ENCODE measurements around the gene PLK1. TPM values are rescaled to one million over a fixed set of nuclear protein-coding genes. Genes with fewer than 3 reads are reported as not detected.

PLK1 gene
- total and polyA plus RNA-seq, 5 donors, result 0.45 to 2.2 (median 2.0) TPM

DNA sequence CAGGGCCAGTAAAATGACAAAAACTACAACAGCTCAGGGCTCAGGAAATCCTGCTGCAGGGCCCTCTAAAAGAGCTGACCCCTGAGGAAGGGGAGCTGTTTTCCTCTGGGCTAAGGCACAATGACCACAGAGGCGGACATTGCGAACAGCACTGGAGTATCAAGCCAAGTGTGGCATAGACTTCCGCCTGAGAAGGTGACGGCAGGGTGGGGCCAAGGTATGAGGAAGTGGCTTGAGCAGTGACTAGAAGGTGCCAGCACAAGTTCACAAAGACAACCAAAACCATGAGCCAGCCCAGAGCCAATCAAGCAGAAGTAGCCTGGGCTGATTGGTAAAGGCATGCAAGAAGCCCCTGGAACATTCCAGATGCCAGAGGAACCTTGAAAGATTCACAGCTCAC, 20.4 kb downstream of the PLK1 start:
- no peak for DNase-seq
- Histone ChIP-seq H3K27ac (ENCODE audit: low read length) (no peak overlapping the region), H3K27me3 (ENCODE audit: control insufficient read depth, insufficient read depth) (no peaks in the 10 kb centered on the region), H3K4me1 (ENCODE audit: control insufficient read depth, insufficient read depth, low read length) (no peaks in the 10 kb centered on the region), H3K9me3 (ENCODE audit: control insufficient read depth, low read length) (no peaks in the 10 kb centered on the region), H3K4me3 (ENCODE audit: low read length) (no peak overlapping the region)
- ATAC-seq, result no peak
- intact Hi-C loops (cut with DNase I), result no loop called here
- WGBS, result 75% methylated on average over 4 of the region's 4 CpGs

DNA sequence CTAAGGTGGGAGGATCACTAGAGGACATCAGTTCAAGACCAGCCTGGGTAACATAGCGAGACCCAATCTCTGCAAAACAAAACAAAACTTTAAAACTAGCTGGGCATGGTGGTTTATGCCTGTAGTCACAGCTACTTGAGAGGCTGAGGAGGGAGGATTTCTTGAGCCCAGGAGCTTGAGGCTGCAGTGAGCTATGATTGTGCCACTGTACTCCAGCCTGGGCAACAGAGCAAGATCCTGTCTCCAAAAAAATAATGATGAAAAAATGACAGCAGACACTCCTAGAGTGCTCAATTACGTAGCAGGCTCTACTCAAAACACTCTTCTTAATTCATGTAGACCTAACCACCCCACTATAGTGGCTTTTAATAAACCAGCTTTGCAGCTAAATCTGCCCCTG, 21.4 kb downstream of the PLK1 start:
- ATAC-seq (no peak), DNase-seq (no peak)
- Histone ChIP-seq H3K9me3 (ENCODE audit: control insufficient read depth, low read length) (no peaks in the 10 kb centered on the region), H3K4me1 (ENCODE audit: control insufficient read depth, insufficient read depth, low read length) (no peaks in the 10 kb centered on the region), H3K27me3 (ENCODE audit: control insufficient read depth, insufficient read depth) (no peaks in the 10 kb centered on the region), H3K27ac (ENCODE audit: low read length) (no peak overlapping the region), H3K4me3 (ENCODE audit: low read length) (no peak overlapping the region)
- 83% methylated on average over 2 of the region's 2 CpGs for WGBS
- intact Hi-C loops (cut with DNase I), result no loop called here

DNA sequence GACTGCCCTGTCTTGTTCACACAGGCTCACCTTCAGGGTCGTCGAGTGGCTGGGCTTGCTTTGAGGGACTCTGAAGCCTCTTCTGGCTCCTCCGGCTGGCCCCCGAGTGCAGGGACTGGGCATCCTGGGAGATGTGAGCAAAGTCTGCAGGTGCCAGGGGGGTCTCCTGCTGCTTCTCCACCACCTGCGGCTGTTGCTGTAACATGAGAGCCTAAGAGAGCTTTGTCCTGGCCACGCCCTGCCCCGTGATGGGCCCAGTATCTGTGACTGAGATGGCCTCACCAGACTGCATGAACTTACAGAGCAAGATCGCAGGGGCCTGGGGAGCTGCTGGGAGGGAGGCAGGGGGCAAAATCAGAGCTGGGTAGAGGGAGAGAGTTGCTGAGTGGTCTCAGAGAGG, 21.8 kb downstream of the PLK1 start:
- intact Hi-C loops (cut with DNase I), result no loop called here
- DNase-seq, result no peak
- no peak for ATAC-seq
- H3K4me3 ChIP-seq (ENCODE audit: low read length), result no peak overlapping the region
- H3K9me3 ChIP-seq (ENCODE audit: control insufficient read depth, low read length), result no peaks in the 10 kb centered on the region
- H3K27me3 ChIP-seq (ENCODE audit: control insufficient read depth, insufficient read depth), result no peaks in the 10 kb centered on the region
- no peak overlapping the region for H3K27ac ChIP-seq (ENCODE audit: low read length)
- 20% methylated on average over 8 of the region's 8 CpGs for WGBS
- no peaks in the 10 kb centered on the region for H3K4me1 ChIP-seq (ENCODE audit: control insufficient read depth, insufficient read depth, low read length)

DNA sequence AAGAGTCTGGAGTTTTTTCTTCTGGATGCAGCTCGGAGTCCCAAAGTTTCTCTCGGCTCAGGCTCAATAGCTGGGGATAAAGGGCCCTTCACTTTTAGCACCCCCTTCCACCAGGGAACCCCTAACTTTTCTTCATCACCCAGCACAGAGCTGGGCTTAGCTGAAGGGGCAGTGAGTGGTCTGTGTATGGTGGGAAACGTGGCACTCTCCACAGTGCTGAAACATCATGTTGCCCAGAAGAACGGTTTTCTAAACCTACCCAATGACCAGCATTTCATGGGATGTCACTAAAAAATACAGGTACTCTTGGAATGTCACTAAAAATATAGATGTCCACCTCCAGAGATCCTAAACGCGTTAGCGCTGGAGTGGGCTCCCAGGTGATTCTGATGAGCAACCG, 22.4 kb downstream of the PLK1 start:
- H3K4me1 ChIP-seq (ENCODE audit: control insufficient read depth, insufficient read depth, low read length), result no peaks in the 10 kb centered on the region
- ATAC-seq (no peak), DNase-seq (no peak)
- 72% methylated on average over 8 of the region's 8 CpGs for WGBS
- H3K9me3 ChIP-seq (ENCODE audit: control insufficient read depth, low read length), result no peaks in the 10 kb centered on the region
- no peak overlapping the region for H3K27ac ChIP-seq (ENCODE audit: low read length)
- no peak overlapping the region for H3K4me3 ChIP-seq (ENCODE audit: low read length)
- intact Hi-C loops (cut with DNase I), result no loop called here
- no peaks in the 10 kb centered on the region for H3K27me3 ChIP-seq (ENCODE audit: control insufficient read depth, insufficient read depth)

DNA sequence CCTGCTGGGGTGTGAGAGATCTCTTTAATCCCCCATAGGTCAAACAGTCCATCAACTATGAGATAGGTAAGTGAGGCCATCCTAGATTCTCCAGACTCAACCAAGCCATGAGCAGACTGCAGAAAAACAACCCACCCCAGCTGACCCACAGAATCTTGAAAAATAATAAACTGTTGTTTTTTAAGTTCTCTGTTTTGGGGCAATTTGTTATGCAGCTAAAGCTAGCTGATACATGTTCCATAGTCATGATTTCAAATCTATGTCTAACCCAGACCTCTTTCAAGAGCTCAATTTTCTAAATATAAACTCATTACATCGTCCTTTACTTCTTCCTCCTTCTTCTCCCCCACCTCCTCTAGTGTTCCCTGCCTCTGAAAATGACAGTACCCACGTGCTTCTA, 24.3 kb downstream of the PLK1 start:
- intact Hi-C loops (cut with DNase I), result no loop called here
- Histone ChIP-seq H3K4me3 (ENCODE audit: low read length) (no peak overlapping the region), H3K27me3 (ENCODE audit: control insufficient read depth, insufficient read depth) (no peaks in the 10 kb centered on the region), H3K9me3 (ENCODE audit: control insufficient read depth, low read length) (no peaks in the 10 kb centered on the region), H3K4me1 (ENCODE audit: control insufficient read depth, insufficient read depth, low read length) (no peaks in the 10 kb centered on the region), H3K27ac (ENCODE audit: low read length) (no peak overlapping the region)
- 61% methylated on average over 2 of the region's 2 CpGs for WGBS
- ATAC-seq, result no peak
- DNase-seq, result no peak

DNA sequence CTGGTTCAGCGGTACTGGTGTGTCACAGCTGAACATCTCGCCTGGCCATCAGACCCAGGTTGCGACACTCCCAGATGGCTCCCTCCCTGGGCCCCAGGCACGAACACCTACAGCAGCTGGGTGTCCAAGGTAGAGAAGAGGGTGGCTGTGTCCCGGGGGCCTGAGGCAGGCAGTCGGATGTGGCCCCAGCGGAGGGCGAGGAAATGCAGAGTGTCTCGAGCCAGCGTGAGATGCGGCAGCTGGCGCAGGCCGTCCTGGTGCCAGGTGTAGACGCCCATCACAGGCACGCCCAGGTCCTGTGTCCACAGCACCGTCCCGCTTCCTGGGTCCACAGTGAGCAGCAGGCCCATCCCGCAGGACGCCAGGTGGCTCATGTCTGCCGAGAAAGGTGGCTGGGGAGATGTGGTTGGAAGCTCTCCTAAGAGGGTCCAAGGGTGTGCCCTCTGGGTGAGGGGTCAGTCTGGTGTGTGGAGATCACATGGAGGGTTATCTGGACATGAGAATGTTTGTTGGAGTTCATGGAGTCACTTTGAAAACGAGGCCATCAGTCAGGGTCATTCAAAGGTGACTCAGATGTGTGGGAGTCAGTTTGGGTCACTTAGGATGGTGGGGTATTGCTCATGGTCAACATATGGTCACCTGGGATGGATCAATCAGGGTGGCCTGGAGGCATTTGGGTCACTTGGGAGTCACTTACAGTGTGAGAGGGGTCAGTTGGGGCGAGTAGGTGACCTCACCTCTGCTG, 26.3 kb downstream of the PLK1 start:
- no peak overlapping the region for H3K4me3 ChIP-seq (ENCODE audit: low read length)
- intact Hi-C loops (cut with DNase I), result no loop called here
- no peaks in the 10 kb centered on the region for H3K4me1 ChIP-seq (ENCODE audit: control insufficient read depth, insufficient read depth, low read length)
- H3K9me3 ChIP-seq (ENCODE audit: control insufficient read depth, low read length), result peaks cover 3% of the 10 kb centered on the region
- DNase-seq (no peak), ATAC-seq (peak in 1 of 2 donors; percentile 14)
- WGBS, result 84% methylated on average over 22 of the region's 22 CpGs
- H3K27me3 ChIP-seq (ENCODE audit: control insufficient read depth, insufficient read depth), result no peaks in the 10 kb centered on the region
- H3K27ac ChIP-seq (ENCODE audit: low read length), result no peak overlapping the region

DNA sequence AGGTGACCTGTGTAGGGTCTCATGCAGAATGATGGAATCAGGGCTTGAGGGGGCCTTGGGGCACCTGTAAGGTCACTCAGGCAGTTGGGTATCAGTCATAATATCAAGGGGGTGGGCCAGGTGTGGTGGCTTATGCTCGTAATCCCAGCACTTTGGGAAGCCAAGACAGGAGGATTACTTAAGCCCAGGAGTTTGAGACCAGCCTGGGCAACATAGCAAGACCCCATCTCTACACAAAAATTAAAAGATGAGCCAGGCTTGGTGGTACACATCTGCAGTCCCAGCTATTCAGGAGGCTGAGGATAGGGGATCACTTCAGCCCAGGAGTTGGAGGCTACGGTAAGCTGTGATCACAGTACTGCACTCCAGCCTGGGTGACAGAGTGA, 26.8 kb downstream of the PLK1 start:
- WGBS, result 82% methylated on average over 2 of the region's 2 CpGs
- no peaks in the 10 kb centered on the region for H3K4me1 ChIP-seq (ENCODE audit: control insufficient read depth, insufficient read depth, low read length)
- peaks cover 5% of the 10 kb centered on the region for H3K9me3 ChIP-seq (ENCODE audit: control insufficient read depth, low read length)
- no peak for DNase-seq
- intact Hi-C loops (cut with DNase I), result no loop called here
- no peak for ATAC-seq
- no peak overlapping the region for H3K27ac ChIP-seq (ENCODE audit: low read length)
- H3K4me3 ChIP-seq (ENCODE audit: low read length), result no peak overlapping the region
- H3K27me3 ChIP-seq (ENCODE audit: control insufficient read depth, insufficient read depth), result no peaks in the 10 kb centered on the region

DNA sequence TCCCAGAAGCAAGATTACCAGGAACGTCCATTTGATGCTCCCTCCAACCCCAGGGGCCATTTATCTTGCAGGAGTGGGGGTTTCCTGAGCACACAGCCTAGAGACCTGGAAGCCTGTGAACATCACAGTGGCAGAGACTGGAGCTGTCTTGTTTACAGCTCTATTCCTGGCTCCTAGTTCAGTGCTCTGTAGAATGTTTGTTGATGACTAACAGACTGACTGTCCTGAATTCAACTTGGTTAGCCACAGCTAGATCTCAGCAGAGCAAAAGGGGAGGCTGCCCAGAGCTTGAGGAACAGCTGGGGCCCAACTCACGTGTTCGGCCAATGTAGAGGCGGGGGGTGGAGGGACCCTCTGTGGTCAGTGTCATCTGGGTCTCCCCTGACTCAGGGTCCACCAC, 27.8 kb downstream of the PLK1 start:
- Histone ChIP-seq H3K4me1 (ENCODE audit: control insufficient read depth, insufficient read depth, low read length) (no peaks in the 10 kb centered on the region), H3K27me3 (ENCODE audit: control insufficient read depth, insufficient read depth) (no peaks in the 10 kb centered on the region), H3K9me3 (ENCODE audit: control insufficient read depth, low read length) (peaks cover 5% of the 10 kb centered on the region), H3K27ac (ENCODE audit: low read length) (no peak overlapping the region), H3K4me3 (ENCODE audit: low read length) (no peak overlapping the region)
- intact Hi-C loops (cut with DNase I), result no loop called here
- no peak for ATAC-seq
- DNase-seq, result no peak
- 74% methylated on average over 4 of the region's 4 CpGs for whole genome bisulfite sequencing

DNA sequence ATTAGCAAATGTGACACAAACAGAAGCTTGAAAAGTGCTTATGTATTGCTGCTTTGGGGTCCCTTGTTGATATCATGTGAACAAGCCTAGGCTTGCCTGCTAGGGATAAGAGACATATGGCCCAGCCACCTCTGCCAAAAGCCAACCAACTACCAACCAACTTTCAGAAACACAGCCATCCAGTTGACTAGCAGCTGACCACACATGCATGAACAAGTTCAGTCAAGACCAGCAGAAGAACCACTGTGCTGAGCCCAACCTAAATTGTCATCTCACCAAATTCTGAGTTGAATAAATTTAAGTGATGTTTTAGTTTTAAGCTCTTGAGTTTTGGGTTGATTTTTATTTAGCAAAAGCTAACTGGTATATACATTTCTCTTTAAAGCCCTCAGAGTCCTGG, 30.8 kb downstream of the PLK1 start:
- DNase-seq (no peak), ATAC-seq (no peak)
- H3K4me3 ChIP-seq (ENCODE audit: low read length), result no peak overlapping the region
- no peaks in the 10 kb centered on the region for H3K4me1 ChIP-seq (ENCODE audit: control insufficient read depth, insufficient read depth, low read length)
- intact Hi-C loops (cut with DNase I), result no loop called here
- H3K9me3 ChIP-seq (ENCODE audit: control insufficient read depth, low read length), result peaks cover 5% of the 10 kb centered on the region
- no peak overlapping the region for H3K27ac ChIP-seq (ENCODE audit: low read length)
- no peaks in the 10 kb centered on the region for H3K27me3 ChIP-seq (ENCODE audit: control insufficient read depth, insufficient read depth)

DNA sequence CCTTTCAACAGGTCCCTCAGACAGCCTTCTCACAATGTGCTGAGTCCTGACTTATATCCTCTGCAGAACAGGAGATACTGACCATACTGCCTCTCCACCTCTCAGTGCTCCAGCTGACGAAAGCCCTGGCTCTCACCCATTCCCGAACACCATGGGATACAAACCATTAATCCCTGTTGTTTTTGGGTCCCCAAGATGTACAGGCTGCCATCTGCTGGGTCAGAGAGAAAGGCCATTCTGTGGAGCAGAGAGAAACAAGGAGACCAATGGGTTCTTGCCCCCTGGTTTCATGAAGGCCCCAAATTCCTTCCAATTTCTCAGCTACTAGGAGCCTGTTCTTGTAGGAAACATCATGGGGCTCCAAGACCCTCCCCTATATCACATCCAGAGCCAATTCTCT, 31.3 kb downstream of the PLK1 start:
- DNase-seq, result no peak
- Histone ChIP-seq H3K27me3 (ENCODE audit: control insufficient read depth, insufficient read depth) (no peaks in the 10 kb centered on the region), H3K4me3 (ENCODE audit: low read length) (no peak overlapping the region), H3K9me3 (ENCODE audit: control insufficient read depth, low read length) (peaks cover 5% of the 10 kb centered on the region), H3K27ac (ENCODE audit: low read length) (no peak overlapping the region), H3K4me1 (ENCODE audit: control insufficient read depth, insufficient read depth, low read length) (no peaks in the 10 kb centered on the region)
- intact Hi-C loops (cut with DNase I), result no loop called here
- ATAC-seq, result no peak
- WGBS, result 79% methylated on average over 2 of the region's 2 CpGs

DNA sequence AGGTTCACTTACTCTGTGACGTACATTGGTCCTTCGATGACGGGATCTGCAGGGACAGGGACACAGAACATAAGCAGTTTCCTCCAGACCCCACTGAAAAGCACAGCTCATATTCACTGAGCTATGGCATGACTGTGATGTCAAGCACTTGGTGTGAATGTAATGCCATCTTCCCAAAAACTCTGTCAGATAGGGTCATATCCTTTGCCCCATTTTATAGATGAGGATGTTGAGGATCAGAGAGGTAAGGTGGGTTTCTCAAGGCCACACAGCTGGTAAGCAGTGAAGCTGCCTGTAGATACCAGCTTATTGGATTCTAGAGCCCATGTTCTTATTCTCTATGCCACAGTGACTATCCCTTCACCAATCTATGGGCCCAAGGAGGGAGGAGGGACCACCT, 31.8 kb downstream of the PLK1 start:
- no peak for ATAC-seq
- Histone ChIP-seq H3K27me3 (ENCODE audit: control insufficient read depth, insufficient read depth) (no peaks in the 10 kb centered on the region), H3K9me3 (ENCODE audit: control insufficient read depth, low read length) (peaks cover 5% of the 10 kb centered on the region), H3K4me1 (ENCODE audit: control insufficient read depth, insufficient read depth, low read length) (no peaks in the 10 kb centered on the region), H3K4me3 (ENCODE audit: low read length) (no peak overlapping the region), H3K27ac (ENCODE audit: low read length) (no peak overlapping the region)
- WGBS, result 86% methylated on average over 3 of the region's 3 CpGs
- intact Hi-C loops (cut with DNase I), result no loop called here
- no peak for DNase-seq

DNA sequence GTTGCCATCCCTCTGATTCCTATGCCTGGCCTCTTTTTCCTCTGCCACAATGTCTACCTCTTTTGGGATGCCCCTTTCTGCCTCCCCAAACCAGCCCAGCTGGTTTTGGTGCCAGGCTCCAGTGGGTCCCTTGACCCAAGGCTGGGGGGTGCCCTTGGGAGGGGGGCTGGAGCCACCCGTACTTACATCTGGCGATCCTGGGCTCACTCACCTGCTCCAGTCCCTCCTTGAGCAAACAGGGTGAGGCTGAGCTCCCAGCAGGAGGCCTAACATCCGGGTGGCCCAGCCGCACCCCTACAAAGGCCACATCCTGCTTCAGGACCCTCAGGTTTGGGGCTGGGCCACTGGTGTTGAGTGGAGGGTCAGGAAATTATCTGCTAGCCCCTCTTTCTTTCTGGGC, 33.1 kb downstream of the PLK1 start:
- intact Hi-C loops (cut with DNase I), result no loop called here
- Histone ChIP-seq H3K4me1 (ENCODE audit: control insufficient read depth, insufficient read depth, low read length) (no peaks in the 10 kb centered on the region), H3K9me3 (ENCODE audit: control insufficient read depth, low read length) (peaks cover 5% of the 10 kb centered on the region), H3K27me3 (ENCODE audit: control insufficient read depth, insufficient read depth) (no peaks in the 10 kb centered on the region), H3K27ac (ENCODE audit: low read length) (no peak overlapping the region), H3K4me3 (ENCODE audit: low read length) (no peak overlapping the region)
- ATAC-seq, result no peak
- WGBS, result 66% methylated on average over 4 of the region's 4 CpGs
- no peak for DNase-seq

All from right cardiac atrium (tissue), 5 donors.